GM23338 (cell line): Measurements from ENCODE around the gene EIF3L. TPM values are rescaled to one million over a fixed set of nuclear protein-coding genes. Genes with fewer than 3 reads are reported as not detected.

Experiments used
- ATAC-seq: fragments of 200-7000 bp; cut with Tn5 transposase; 3 replicates; pipeline ENCODE4 v1.9.1; 2020
- DNase-seq: peaks from one replicate; pipeline ENCODE4 v3.0.0-alpha.2; 2015; ENCODE audit warnings: low spot score
- H2AFZ ChIP-seq: fragments of 200-600 bp; sonication (generic); 2 replicates; pipeline ENCODE4 v1.8.0; 2016; ENCODE audit warnings: antibody characterized with exemption, mild to moderate bottlenecking, moderate library complexity
- H3F3A ChIP-seq: fragments of 200-600 bp; sonication (generic); replicated peaks from 2 replicates; pipeline ENCODE4 v1.8.0; 2017; ENCODE audit warnings: antibody characterized with exemption, mixed run types, low read depth
- H3K27ac ChIP-seq: fragments of 200-600 bp; sonication (generic); 2 replicates; pipeline ENCODE4 v1.6.1; 2016; ENCODE audit warnings: low read depth
- H3K27me3 ChIP-seq: fragments of 200-600 bp; sonication (generic); 2 replicates; pipeline ENCODE4 v1.8.0; 2016; ENCODE audit warnings: mild to moderate bottlenecking, mixed run types, moderate library complexity; ENCODE audit not compliant: insufficient read depth
- H3K36me3 ChIP-seq: fragments of 200-600 bp; sonication (generic); 2 replicates; pipeline ENCODE4 v1.8.0; 2016; ENCODE audit warnings: mild to moderate bottlenecking; ENCODE audit not compliant: insufficient read depth
- H3K4me1 ChIP-seq: fragments of 200-600 bp; sonication (generic); 2 replicates; pipeline ENCODE4 v1.8.0; 2016; ENCODE audit warnings: mild to moderate bottlenecking, moderate library complexity; ENCODE audit not compliant: insufficient read depth
- H3K4me2 ChIP-seq: fragments of 200-600 bp; sonication (generic); 2 replicates; pipeline ENCODE4 v1.7.1; 2017; ENCODE audit warnings: mixed run types
- H3K4me3 ChIP-seq: fragments of 200-600 bp; sonication (generic); 2 replicates; pipeline ENCODE4 v1.6.1; 2016; ENCODE audit warnings: mixed run types
- H3K79me2 ChIP-seq: fragments of 200-600 bp; sonication (generic); replicated peaks from 2 replicates; pipeline ENCODE4 v1.8.0; 2017; ENCODE audit warnings: mild to moderate bottlenecking; ENCODE audit not compliant: insufficient read depth
- H3K9me2 ChIP-seq: fragments of 200-600 bp; sonication (generic); 2 replicates; pipeline ENCODE4 v1.8.0; 2017; ENCODE audit not compliant: insufficient read depth
- H4K20me1 ChIP-seq: fragments of 200-600 bp; sonication (generic); replicated peaks from 2 replicates; pipeline ENCODE4 v1.8.0; 2017; ENCODE audit warnings: mild to moderate bottlenecking; ENCODE audit not compliant: insufficient read depth
- H3K27ac Mint-ChIP-seq: 2 replicates; pipeline ENCODE4 v1.8.0; 2020; ENCODE audit warnings: inconsistent platforms, mild to moderate bottlenecking, moderate library complexity, mixed read lengths
- H3K27me3 Mint-ChIP-seq: 3 replicates; pipeline ENCODE4 v1.8.0; 2022; ENCODE audit warnings: low read depth, mild to moderate bottlenecking, moderate library complexity, mixed read lengths, inconsistent platforms; ENCODE audit not compliant: insufficient read depth, poor library complexity
- H3K36me3 Mint-ChIP-seq: 3 replicates; pipeline ENCODE4 v1.8.0; 2021; ENCODE audit warnings: low read depth, mild to moderate bottlenecking, inconsistent platforms, moderate library complexity, mixed read lengths
- H3K4me1 Mint-ChIP-seq: 3 replicates; pipeline ENCODE4 v1.8.0; 2020; ENCODE audit warnings: mild to moderate bottlenecking, inconsistent platforms, mixed read lengths
- H3K4me3 Mint-ChIP-seq: 3 replicates; pipeline ENCODE4 v1.8.0; 2021; ENCODE audit warnings: moderate library complexity, mild to moderate bottlenecking, inconsistent platforms, mixed read lengths
- H3K9me3 Mint-ChIP-seq: 3 replicates; pipeline ENCODE4 v1.8.0; 2020; ENCODE audit warnings: moderate library complexity, mild to moderate bottlenecking, inconsistent platforms, mixed read lengths
- EZH2phosphoT487 ChIP-seq: fragments of 200-600 bp; sonication (generic); IDR thresholded peaks from one replicate; pipeline ENCODE4 v1.8.1; 2018; ENCODE audit warnings: antibody characterized with exemption; ENCODE audit not compliant: unreplicated experiment
- NANOG ChIP-seq: IDR thresholded peaks from 2 replicates; pipeline ENCODE4 v1.6.1; 2016; ENCODE audit warnings: antibody characterized with exemption, borderline replicate concordance
- POLR2AphosphoS5 ChIP-seq: IDR thresholded peaks from 2 replicates; pipeline ENCODE4 v1.6.1; 2016; ENCODE audit warnings: antibody characterized with exemption, low read depth
- STAT1 ChIP-seq: IDR thresholded peaks from one replicate; pipeline ENCODE4 v1.6.1; 2016; ENCODE audit warnings: antibody characterized with exemption; ENCODE audit not compliant: unreplicated experiment
- ZNF331 ChIP-seq: fragments of 250-450 bp; sonication (Bioruptor Pico); IDR thresholded peaks from 2 replicates; pipeline ENCODE4 v1.5.0; 2020; ENCODE audit warnings: low read depth, mild to moderate bottlenecking, moderate library complexity
- polyA plus RNA-seq: library from polyadenylated mRNA; unstranded; fragments of >200 nt; fragmentation: Nextera tagmentation; extraction: Ambion mirVana; gene quantifications from 2 replicates; pipeline ENCODE4 v1.2.1, GENCODE V29; 2016
- total RNA-seq: library from RNA; depleted of rRNA; stranded (reverse); fragments of >200 nt; shearing (Covaris generic); gene quantifications from 2 replicates; pipeline ENCODE4 v1.2.3, GENCODE V29; 2014
- TF ChIP-seq, protein P1 (sequence below): IDR thresholded peaks from one replicate; pipeline ENCODE4 v1.6.1; 2018; ENCODE audit warnings: antibody characterized with exemption; ENCODE audit not compliant: unreplicated experiment

EIF3L gene
- total and polyA plus RNA-seq, 2 experiments from 2014 or later = 430 to 459 TPM

DNA sequence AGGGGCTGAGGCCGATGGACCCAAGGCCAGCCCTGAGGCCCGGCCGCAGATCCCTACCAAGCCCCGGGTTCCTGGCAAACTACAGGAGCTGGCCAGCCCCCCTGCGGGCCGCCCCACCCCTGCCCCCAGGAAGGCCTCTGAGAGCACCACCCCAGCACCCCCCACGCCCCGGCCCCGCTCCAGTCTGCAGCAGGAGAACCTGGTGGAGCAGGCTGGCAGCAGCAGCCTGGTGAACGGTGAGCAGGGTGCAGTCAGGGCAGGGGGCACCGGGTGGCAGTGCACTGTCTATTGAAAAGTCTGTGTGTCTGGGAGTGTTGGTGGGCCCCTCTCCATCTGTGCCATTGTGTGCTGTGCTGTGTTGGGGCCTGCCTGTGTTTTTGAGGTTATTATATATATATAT, 73.0 kb downstream of the EIF3L start:
- 0 out of 3 replicates have a peak, but pooled peaks cover 8% of the 10 kb centered on the region for H3K36me3 Mint-ChIP-seq
- peaks cover 1% of the 10 kb centered on the region for H3K27me3 Mint-ChIP-seq
- H3K9me3 Mint-ChIP-seq = no peaks in the 10 kb centered on the region

DNA sequence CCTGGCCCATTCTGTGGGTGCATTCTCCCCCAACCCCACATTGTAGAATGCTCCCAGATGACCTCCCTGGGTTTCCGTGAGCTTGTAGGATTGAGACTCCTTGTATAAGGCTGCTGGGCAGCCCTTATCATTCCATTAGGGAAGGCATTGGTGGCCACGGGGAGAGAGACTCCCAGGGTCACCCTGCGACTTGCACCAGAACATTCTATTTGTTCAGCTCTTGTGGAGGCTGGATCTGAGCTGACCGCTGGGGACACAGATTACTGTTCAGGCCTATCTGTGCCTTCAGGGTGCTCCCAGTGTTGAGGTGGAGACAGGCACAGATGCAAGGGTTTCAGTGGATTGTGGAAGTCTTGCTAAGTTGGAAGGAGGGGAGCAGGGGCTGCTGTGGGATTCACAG, 74.7 kb downstream of the EIF3L start:
- H3K27ac ChIP-seq = no peak overlapping the region
- no peaks in the 10 kb centered on the region for H3F3A ChIP-seq
- TF ChIP-seq STAT1 (no peak), ZNF331 (no peak), EZH2phosphoT487 (no peak)
- H4K20me1 ChIP-seq = no peaks in the 10 kb centered on the region
- Mint-ChIP-seq H3K4me3 (no peak overlapping the region), H3K9me3 (no peaks in the 10 kb centered on the region), H3K27me3 (peaks cover 4% of the 10 kb centered on the region), H3K27ac (no peak overlapping the region), H3K4me1 (no peaks in the 10 kb centered on the region), H3K36me3 (peaks cover 13% of the 10 kb centered on the region; the same call in 2 of the 3 replicates)
- H3K4me1 ChIP-seq = no peaks in the 10 kb centered on the region
- DNase-seq (no peak), ATAC-seq (no peak)
- H2AFZ ChIP-seq = no peak overlapping the region
- no peaks in the 10 kb centered on the region for H3K27me3 ChIP-seq
- H3K36me3 ChIP-seq = no peaks in the 10 kb centered on the region
- no peaks in the 10 kb centered on the region for H3K79me2 ChIP-seq
- H3K9me2 ChIP-seq = no peaks in the 10 kb centered on the region
- no peak overlapping the region for H3K4me2 ChIP-seq
- no peak overlapping the region for H3K4me3 ChIP-seq

More for the DNA sequence above, 73.0 kb downstream of the EIF3L start:
- DNase-seq (no peak), ATAC-seq (peak; percentile 58)
- H3K4me2 ChIP-seq = no peak overlapping the region
- H3K27ac ChIP-seq = no peak overlapping the region
- no peaks in the 10 kb centered on the region for H3K9me2 ChIP-seq
- H2AFZ ChIP-seq = no peak overlapping the region
- no peaks in the 10 kb centered on the region for H4K20me1 ChIP-seq
- no peaks in the 10 kb centered on the region for H3K4me1 ChIP-seq
- no peaks in the 10 kb centered on the region for H3K36me3 ChIP-seq
- Mint-ChIP-seq H3K4me1 (no peaks in the 10 kb centered on the region), H3K4me3 (no peak overlapping the region), H3K27ac (no peak overlapping the region)
- TF ChIP-seq NANOG (no peak), POLR2AphosphoS5 (no peak)
- TF ChIP-seq, protein P1, sequence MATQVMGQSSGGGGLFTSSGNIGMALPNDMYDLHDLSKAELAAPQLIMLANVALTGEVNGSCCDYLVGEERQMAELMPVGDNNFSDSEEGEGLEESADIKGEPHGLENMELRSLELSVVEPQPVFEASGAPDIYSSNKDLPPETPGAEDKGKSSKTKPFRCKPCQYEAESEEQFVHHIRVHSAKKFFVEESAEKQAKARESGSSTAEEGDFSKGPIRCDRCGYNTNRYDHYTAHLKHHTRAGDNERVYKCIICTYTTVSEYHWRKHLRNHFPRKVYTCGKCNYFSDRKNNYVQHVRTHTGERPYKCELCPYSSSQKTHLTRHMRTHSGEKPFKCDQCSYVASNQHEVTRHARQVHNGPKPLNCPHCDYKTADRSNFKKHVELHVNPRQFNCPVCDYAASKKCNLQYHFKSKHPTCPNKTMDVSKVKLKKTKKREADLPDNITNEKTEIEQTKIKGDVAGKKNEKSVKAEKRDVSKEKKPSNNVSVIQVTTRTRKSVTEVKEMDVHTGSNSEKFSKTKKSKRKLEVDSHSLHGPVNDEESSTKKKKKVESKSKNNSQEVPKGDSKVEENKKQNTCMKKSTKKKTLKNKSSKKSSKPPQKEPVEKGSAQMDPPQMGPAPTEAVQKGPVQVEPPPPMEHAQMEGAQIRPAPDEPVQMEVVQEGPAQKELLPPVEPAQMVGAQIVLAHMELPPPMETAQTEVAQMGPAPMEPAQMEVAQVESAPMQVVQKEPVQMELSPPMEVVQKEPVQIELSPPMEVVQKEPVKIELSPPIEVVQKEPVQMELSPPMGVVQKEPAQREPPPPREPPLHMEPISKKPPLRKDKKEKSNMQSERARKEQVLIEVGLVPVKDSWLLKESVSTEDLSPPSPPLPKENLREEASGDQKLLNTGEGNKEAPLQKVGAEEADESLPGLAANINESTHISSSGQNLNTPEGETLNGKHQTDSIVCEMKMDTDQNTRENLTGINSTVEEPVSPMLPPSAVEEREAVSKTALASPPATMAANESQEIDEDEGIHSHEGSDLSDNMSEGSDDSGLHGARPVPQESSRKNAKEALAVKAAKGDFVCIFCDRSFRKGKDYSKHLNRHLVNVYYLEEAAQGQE = no peak
- no peaks in the 10 kb centered on the region for H3K79me2 ChIP-seq
- no peak overlapping the region for H3K4me3 ChIP-seq
- no peaks in the 10 kb centered on the region for H3K27me3 ChIP-seq
- H3F3A ChIP-seq = no peaks in the 10 kb centered on the region

DNA sequence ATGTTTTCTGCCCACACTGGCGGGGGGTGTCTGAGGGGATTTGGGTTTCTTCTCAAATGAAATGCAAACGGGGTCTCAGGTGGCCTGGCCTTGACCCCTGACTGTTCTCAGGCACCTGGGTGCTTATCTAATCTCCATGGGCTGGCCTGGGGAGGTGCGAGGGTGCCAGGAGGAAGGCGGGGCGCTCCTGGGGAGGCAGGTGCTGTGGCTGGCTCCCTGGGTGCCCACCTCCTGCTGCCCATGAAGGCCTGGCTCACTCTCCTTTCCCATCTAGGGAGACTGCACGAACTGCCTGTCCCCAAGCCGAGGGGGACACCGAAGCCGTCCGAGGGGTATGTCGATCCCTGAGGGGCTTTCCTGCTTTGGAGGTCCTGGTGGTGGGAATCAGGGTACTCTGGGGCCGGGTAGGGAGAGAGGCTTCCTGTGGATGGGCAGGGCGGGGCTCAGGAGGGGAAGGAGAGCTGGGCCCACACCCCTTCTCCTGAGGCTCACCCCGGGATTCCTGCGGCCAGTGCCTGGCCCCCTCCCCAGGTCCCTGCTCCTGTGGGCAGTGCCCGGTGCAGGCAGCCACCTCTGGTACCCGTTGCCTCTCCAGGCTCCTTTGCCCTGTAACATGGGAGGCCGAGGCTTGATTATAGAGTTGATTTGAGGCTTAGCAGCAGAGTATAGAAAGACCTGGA, 75.3 kb downstream of the EIF3L start:
- no peak overlapping the region for H3K4me2 ChIP-seq
- no peaks in the 10 kb centered on the region for H3K36me3 ChIP-seq
- H2AFZ ChIP-seq = no peak overlapping the region
- H3K27ac ChIP-seq = no peak overlapping the region
- no peaks in the 10 kb centered on the region for H4K20me1 ChIP-seq
- H3K27me3 ChIP-seq = no peaks in the 10 kb centered on the region
- no peaks in the 10 kb centered on the region for H3K9me2 ChIP-seq
- DNase-seq (no peak), ATAC-seq (no peak)
- Mint-ChIP-seq H3K4me3 (no peak overlapping the region), H3K27ac (no peak overlapping the region), H3K36me3 (peaks cover 13% of the 10 kb centered on the region; the same call in 2 of the 3 replicates), H3K27me3 (peaks cover 4% of the 10 kb centered on the region), H3K9me3 (no peaks in the 10 kb centered on the region), H3K4me1 (no peaks in the 10 kb centered on the region)
- no peaks in the 10 kb centered on the region for H3F3A ChIP-seq
- H3K4me1 ChIP-seq = no peaks in the 10 kb centered on the region
- H3K79me2 ChIP-seq = no peaks in the 10 kb centered on the region
- H3K4me3 ChIP-seq = no peak overlapping the region
- no peak for TF ChIP-seq ZNF331
- TF ChIP-seq, protein P1 = no peak
